ENCODE data around the gene CDT1. TPM values are rescaled to one million over a fixed set of nuclear protein-coding genes. Genes with fewer than 3 reads are reported as not detected.
"Not testable (repeated sequence)": the region's sequence is repeated elsewhere in the genome, so short reads cannot be mapped to it uniquely, and the experiment has no call there.

The CDT1 gene
- total RNA-seq, 3 donors from 2014 or later: 2.9 to 20.9 (median 7.6) TPM

DNA sequence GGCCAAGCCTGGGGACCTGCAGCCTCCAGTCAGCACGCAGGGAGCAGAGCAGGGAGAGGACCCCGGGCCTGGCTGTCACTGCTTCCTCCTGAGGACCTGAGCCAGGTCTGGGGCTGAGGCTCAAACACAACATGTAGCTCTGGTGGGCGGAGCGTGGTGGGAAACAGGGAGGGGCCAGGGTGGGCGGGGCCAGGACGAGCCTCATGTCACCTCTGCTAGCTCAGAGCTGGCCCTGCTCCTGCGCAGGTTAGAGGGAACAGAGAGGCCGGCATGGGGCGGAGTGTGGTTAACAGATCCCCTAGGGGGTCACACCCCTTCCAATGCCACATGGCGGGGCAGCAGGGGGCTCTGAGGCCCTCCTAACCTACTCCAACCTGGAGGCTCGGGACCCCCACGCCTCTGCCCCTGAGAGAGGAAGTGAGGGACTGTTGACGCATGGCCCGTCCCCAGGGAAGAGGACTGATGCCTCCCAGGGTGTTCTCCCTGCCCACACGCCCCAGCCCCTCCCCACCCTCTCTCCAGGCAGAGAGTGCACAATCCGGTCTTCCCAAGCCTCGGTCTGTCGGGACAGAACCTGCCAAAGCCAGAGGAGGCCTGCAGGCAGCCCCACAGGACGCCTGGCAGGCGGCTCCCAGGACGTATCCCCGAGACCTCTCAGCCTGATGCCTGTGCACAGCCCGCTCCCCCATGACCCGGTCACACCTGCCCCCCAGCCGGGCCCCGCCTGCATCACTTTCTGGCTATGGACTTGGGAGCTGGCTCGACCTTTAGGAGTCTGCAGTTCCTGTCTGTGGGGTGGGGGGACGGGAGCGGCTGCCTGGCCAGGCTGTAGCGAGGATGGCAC is 33.8 kb upstream of the CDT1 start:
- ATAC-seq: peak; percentile 69

DNA sequence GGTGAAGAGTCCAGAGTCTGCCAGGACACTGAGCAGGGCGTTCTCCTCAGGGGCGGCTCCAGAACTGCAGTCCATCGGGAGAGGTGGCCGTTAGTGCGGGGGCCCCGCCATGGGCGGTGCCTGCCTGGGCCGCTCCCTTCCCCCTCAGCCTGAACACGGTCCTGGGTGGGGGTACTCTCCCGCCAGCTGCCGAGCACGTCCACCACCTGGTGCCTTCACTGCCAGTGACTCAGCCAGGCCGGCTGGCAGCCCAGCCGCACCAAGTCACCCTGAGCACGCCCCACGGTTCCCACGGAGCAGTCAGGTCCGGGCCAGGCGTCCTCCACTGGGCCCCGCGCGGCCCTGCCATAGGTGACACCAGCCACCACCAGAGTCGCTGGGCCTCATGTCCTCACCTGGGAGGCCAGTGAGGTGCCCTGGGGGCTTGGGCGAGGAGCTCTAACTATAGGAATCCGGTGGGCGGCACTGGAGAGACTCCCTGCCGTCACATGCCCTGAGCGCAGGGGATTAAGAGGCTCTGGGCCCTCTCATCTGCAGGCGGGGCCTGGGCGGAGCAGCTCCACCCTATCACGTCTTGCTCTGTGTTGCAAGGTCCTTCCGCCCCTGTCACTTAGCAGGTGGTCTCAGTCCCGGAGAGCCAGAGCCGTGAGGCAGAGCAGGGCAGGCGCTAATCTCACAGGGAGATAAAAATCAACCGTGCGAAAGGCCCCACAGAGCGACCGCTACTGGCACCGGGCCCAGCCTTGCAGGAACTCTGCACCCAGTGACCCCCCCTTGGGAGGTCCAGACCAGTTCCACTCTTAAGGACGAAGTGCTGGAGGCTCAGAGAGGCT is 32.9 kb upstream of the CDT1 start:
- Histone ChIP-seq H3K36me3 (ENCODE audit: low read depth) (no peaks in the 10 kb centered on the region), H3K9me3 (no peaks in the 10 kb centered on the region), H3K4me3 (no peak overlapping the region), H3K4me1 (ENCODE audit: low read depth) (peaks cover 64% of the 10 kb centered on the region)
- DNase-seq (peak; percentile 71 to 85 (median 79)), ATAC-seq (peak; percentile 74)
- intact Hi-C loops (cut with DNase I, micrococcal nuclease): no loop called here
- TF ChIP-seq, protein P1, sequence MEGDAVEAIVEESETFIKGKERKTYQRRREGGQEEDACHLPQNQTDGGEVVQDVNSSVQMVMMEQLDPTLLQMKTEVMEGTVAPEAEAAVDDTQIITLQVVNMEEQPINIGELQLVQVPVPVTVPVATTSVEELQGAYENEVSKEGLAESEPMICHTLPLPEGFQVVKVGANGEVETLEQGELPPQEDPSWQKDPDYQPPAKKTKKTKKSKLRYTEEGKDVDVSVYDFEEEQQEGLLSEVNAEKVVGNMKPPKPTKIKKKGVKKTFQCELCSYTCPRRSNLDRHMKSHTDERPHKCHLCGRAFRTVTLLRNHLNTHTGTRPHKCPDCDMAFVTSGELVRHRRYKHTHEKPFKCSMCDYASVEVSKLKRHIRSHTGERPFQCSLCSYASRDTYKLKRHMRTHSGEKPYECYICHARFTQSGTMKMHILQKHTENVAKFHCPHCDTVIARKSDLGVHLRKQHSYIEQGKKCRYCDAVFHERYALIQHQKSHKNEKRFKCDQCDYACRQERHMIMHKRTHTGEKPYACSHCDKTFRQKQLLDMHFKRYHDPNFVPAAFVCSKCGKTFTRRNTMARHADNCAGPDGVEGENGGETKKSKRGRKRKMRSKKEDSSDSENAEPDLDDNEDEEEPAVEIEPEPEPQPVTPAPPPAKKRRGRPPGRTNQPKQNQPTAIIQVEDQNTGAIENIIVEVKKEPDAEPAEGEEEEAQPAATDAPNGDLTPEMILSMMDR (IDR thresholded peaks at IDR 0.05): no peak

More for the DNA sequence above, 33.8 kb upstream of the CDT1 start:
- peaks cover 62% of the 10 kb centered on the region for H3K4me1 ChIP-seq (ENCODE audit: low read depth)
- intact Hi-C loops (cut with DNase I, micrococcal nuclease): no loop called here
- no peaks in the 10 kb centered on the region for H3K36me3 ChIP-seq (ENCODE audit: low read depth)
- TF ChIP-seq, protein P1 (IDR thresholded peaks at IDR 0.05): no peak
- no peak overlapping the region for H3K4me3 ChIP-seq
- no peaks in the 10 kb centered on the region for H3K9me3 ChIP-seq
- DNase-seq: peak; percentile 72 to 83 (median 78)

DNA sequence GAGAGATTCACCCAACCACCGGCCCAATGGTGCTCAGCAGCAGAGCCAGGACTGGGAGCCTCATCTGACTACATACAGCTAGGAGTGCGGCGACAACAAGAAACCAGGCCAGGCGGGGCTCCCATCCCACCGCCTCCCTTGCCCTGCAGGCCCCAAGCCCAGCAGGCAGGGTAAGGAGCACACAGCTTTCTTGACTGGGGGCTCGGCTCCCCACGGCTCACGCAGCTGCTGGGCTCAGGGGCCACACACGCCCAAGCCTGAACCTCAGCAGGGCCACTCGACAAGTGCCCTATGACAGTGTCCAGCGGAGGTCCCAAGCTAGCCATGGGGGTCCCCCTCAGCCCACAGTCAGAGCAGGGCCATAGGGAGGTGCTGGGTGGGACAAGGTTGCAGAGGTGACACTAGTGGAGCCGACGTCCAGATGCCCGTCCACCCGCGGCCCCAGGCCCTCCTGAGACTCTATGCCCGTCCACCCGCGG is 32.3 kb upstream of the CDT1 start:
- ATAC-seq: no peak
- Histone ChIP-seq H3K9me3 (no peaks in the 10 kb centered on the region), H3K4me3 (no peak overlapping the region), H3K4me1 (ENCODE audit: low read depth) (peaks cover 64% of the 10 kb centered on the region), H3K36me3 (ENCODE audit: low read depth) (no peaks in the 10 kb centered on the region)
- peak in 1 of 3 donors; percentile 47 for DNase-seq
- TF ChIP-seq, protein P1 (IDR thresholded peaks at IDR 0.05): no peak
- intact Hi-C loops (cut with DNase I, micrococcal nuclease): no loop called here

DNA sequence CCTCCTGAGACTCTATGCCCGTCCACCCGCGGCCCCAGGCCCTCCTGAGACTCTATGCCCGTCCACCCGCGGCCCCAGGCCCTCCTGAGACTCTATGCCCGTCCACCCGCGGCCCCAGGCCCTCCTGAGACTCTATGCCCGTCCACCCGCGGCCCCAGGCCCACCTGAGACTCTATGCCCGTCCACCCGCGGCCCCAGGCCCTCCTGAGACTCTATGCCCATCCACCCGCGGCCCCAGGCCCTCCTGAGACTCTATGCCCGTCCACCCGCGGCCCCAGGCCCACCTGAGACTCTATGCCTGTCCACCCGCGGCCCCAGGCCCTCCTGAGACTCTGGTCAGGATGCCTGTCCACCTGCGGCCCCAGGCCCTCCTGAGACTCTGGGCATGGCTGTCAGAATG is 31.8 kb upstream of the CDT1 start:
- intact Hi-C loops (cut with DNase I, micrococcal nuclease): not testable (repeated sequence)
- H3K4me1 ChIP-seq (ENCODE audit: low read depth): peaks cover 64% of the 10 kb centered on the region

DNA sequence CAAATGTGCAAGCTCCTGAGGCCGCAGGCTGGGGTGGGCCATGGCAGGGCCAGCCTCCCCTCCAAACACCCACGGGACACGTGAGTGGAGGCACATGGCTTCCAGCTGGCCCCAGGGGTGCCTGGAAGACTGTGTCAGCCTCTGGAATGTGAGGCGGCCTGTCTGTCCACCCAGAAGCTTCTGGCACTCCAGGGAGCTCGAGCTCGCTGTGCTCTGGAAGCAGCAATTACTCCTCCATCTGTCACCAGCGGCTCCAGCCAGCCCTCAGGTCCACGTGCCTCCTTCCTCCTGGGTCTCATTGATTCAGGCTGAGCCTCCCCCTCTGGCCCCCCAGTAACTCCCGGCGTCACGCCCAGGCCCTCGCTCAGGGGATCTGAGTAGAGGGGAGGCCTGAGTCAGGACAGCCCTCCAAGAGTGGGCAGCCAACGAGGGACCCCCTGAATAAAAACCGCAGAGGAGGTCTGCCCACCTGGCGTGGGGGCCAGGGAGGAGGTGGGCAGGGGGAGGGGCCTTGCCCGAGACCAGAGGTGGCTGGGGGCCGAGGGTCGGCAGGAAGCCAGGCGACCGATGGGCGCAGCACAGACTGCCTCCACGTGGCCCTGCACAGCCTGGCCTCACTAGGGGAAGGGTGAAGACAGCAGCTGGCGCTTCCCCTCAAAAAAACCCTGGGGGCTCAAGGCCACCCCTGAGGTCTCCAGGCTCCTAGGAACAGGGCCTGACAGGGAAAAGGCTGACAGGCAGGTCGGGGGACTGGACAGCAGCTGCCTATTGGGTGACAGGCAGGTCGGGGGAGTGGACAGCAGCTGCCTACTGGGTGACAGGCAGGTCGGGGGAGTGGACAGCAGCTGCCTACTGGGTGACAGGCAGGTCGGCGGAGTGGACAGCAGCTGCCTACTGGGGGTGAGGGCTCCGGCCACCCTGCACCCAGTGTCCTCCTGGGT is 30.4 kb upstream of the CDT1 start:
- ATAC-seq (no peak), DNase-seq (peak in 1 of 3 donors; percentile 67)
- no peaks in the 10 kb centered on the region for H3K36me3 ChIP-seq (ENCODE audit: low read depth)
- H3K9me3 ChIP-seq: no peaks in the 10 kb centered on the region
- no peak overlapping the region for H3K4me3 ChIP-seq
- H3K4me1 ChIP-seq (ENCODE audit: low read depth): peaks cover 57% of the 10 kb centered on the region
- TF ChIP-seq, protein P1 (IDR thresholded peaks at IDR 0.05): no peak
- intact Hi-C loops (cut with DNase I, micrococcal nuclease): no loop called here

More for the DNA sequence above, 31.8 kb upstream of the CDT1 start:
- not testable (repeated sequence) for H3K4me3 ChIP-seq; H3K36me3 ChIP-seq (ENCODE audit: low read depth); ATAC-seq; DNase-seq; H3K9me3 ChIP-seq

Data from mucosa of descending colon (tissue), 3 donors.